ENCODE results near the gene MVB12B. TPM values are rescaled to one million over a fixed set of nuclear protein-coding genes. Genes with fewer than 3 reads are reported as not detected.

MVB12B gene
- total and polyA plus RNA-seq, 9 donors, result 7.0 to 23.1 (median 17.8) TPM

- TF ChIP-seq EP300 (IDR thresholded peaks at IDR 0.05) (no peak), CTCF (IDR thresholded peaks at IDR 0.05) (no peak), POLR2A (IDR thresholded peaks at IDR 0.05) (no peak)
- H3K4me3 ChIP-seq, result no peak overlapping the region
- WGBS, 3 donors, result 73 to 79% (median 74%) methylated on average over 9 of the region's 9 CpGs
- no peaks in the 10 kb centered on the region for H3K9me3 ChIP-seq
- no peak for DNase-seq
- no peaks in the 10 kb centered on the region for H3K36me3 ChIP-seq
- H3K4me1 ChIP-seq (ENCODE audit: insufficient read depth), result no peaks in the 10 kb centered on the region
- H3K27ac ChIP-seq, result no peak overlapping the region
- intact Hi-C loops (cut with DNase I), result no loop called here
- H3K27me3 ChIP-seq, result no peaks in the 10 kb centered on the region
These were observed 35.8 kb upstream of the MVB12B start for GRCh38 chr9:126290871-126291270.

GRCh38 chr9:126291925-126292324, 34.7 kb upstream of the MVB12B start:
- H3K27me3 ChIP-seq, result no peaks in the 10 kb centered on the region
- no peaks in the 10 kb centered on the region for H3K9me3 ChIP-seq
- no peaks in the 10 kb centered on the region for H3K4me1 ChIP-seq (ENCODE audit: insufficient read depth)
- no peaks in the 10 kb centered on the region for H3K36me3 ChIP-seq
- H3K4me3 ChIP-seq, result no peak overlapping the region
- WGBS, 3 donors, result 90 to 94% (median 93%) methylated on average over 4 of the region's 4 CpGs
- intact Hi-C loops (cut with DNase I), result no loop called here
- no peak for DNase-seq
- TF ChIP-seq EP300 (IDR thresholded peaks at IDR 0.05) (no peak), CTCF (IDR thresholded peaks at IDR 0.05) (no peak), POLR2A (IDR thresholded peaks at IDR 0.05) (no peak)
- no peak overlapping the region for H3K27ac ChIP-seq

- no peak overlapping the region for H3K27ac ChIP-seq
- intact Hi-C loops (cut with DNase I), result no loop called here
- H3K4me3 ChIP-seq, result no peak overlapping the region
- no peaks in the 10 kb centered on the region for H3K27me3 ChIP-seq
- no peaks in the 10 kb centered on the region for H3K36me3 ChIP-seq
- H3K4me1 ChIP-seq (ENCODE audit: insufficient read depth), result no peaks in the 10 kb centered on the region
- no peak for DNase-seq
- no peaks in the 10 kb centered on the region for H3K9me3 ChIP-seq
- WGBS, 3 donors, result 69 to 79% (median 75%) methylated on average over 16 of the region's 16 CpGs
- no peak for TF ChIP-seq CTCF (IDR thresholded peaks at IDR 0.05)
- no peak for TF ChIP-seq POLR2A (IDR thresholded peaks at IDR 0.05)
- TF ChIP-seq EP300 (IDR thresholded peaks at IDR 0.05), result no peak
These were observed 33.7 kb upstream of the MVB12B start for GRCh38 chr9:126292736-126293521.

- no peak for DNase-seq
- intact Hi-C loops (cut with DNase I), result no loop called here
These were observed 33.1 kb upstream of the MVB12B start for GRCh38 chr9:126293522-126293889.

More at GRCh38 chr9:126293522-126293889, 33.1 kb upstream of the MVB12B start:
- no peak for TF ChIP-seq EP300 (IDR thresholded peaks at IDR 0.05)
- TF ChIP-seq POLR2A (IDR thresholded peaks at IDR 0.05), result no peak
- no peak for TF ChIP-seq CTCF (IDR thresholded peaks at IDR 0.05)
- Histone ChIP-seq H3K27me3 (no peaks in the 10 kb centered on the region), H3K27ac (no peak overlapping the region), H3K36me3 (no peaks in the 10 kb centered on the region), H3K9me3 (no peaks in the 10 kb centered on the region), H3K4me3 (no peak overlapping the region), H3K4me1 (ENCODE audit: insufficient read depth) (no peaks in the 10 kb centered on the region)
- 68 to 72% (median 70%) methylated on average over 8 to 9 of the region's 9 CpGs for WGBS, 3 donors
